Measurements from ENCODE around the gene FEM1B. TPM values are rescaled to one million over a fixed set of nuclear protein-coding genes. Genes with fewer than 3 reads are reported as not detected.

The FEM1B gene
- polyA plus RNA-seq, 2 of the 4 experiments (the other 2 are of a cell fraction), result 19.5 to 59.1 TPM

DNA sequence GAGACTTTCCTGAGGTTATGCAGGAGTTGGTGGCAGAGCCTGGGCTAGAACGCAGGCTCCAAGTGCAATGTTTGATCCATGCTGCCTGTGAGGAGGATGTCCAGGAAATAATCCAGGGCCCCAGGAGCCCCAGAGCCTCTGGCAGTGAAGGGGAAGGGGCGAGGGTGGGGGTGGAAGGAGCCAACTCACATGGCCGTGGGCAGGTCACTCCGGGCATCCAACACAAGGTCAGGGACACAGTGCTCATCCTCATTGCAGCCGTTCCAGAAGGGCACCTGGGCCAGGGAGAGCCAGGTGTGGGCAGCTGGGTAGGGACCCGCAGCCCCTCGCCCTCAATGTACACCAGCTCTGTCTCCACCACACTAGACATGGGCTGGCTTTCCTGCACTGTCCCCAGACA, 43.7 kb downstream of the FEM1B start:
- no peak overlapping the region for H3K4me3 ChIP-seq
- ChIA-PET CTCF (interaction anchor here (0.8 to 8.1 kb wide), 10 partner anchors 10 to 353 kb away, joined by 3 to 97 read pairs (median 4); no protein-coding TSS in a partner anchor), POLR2A (no interaction called here)
- H3K27ac ChIP-seq, result no peak overlapping the region
- FAIRE-seq, result no peak
- TF ChIP-seq HEYL (CRISPR knock-in tag; IDR thresholded peaks at IDR 0.05), result no peak
- no peak for TF ChIP-seq RFX5 (IDR thresholded peaks at IDR 0.05)
- TF ChIP-seq, protein P1, sequence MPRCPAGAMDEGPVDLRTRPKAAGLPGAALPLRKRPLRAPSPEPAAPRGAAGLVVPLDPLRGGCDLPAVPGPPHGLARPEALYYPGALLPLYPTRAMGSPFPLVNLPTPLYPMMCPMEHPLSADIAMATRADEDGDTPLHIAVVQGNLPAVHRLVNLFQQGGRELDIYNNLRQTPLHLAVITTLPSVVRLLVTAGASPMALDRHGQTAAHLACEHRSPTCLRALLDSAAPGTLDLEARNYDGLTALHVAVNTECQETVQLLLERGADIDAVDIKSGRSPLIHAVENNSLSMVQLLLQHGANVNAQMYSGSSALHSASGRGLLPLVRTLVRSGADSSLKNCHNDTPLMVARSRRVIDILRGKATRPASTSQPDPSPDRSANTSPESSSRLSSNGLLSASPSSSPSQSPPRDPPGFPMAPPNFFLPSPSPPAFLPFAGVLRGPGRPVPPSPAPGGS (IDR thresholded peaks at IDR 0.05), result no peak
- TF ChIP-seq TP53 (CRISPR knock-in tag; IDR thresholded peaks at IDR 0.05), result no peak
- TF ChIP-seq, protein P2, sequence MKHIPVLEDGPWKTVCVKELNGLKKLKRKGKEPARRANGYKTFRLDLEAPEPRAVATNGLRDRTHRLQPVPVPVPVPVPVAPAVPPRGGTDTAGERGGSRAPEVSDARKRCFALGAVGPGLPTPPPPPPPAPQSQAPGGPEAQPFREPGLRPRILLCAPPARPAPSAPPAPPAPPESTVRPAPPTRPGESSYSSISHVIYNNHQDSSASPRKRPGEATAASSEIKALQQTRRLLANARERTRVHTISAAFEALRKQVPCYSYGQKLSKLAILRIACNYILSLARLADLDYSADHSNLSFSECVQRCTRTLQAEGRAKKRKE (CRISPR knock-in tag; IDR thresholded peaks at IDR 0.05; ENCODE audit: low read depth), result no peak
- TF ChIP-seq KDM1A (IDR thresholded peaks at IDR 0.05; ENCODE audit: low read depth), result no peak
- no peak for TF ChIP-seq EHF (CRISPR knock-in tag; IDR thresholded peaks at IDR 0.05)
- no peak for TF ChIP-seq POLR2A (IDR thresholded peaks at IDR 0.05; ENCODE audit: low read length)
- no peak for TF ChIP-seq BHLHE40 (IDR thresholded peaks at IDR 0.05; ENCODE audit: low read depth, low read length)
- no peak for TF ChIP-seq CBX2 (IDR thresholded peaks at IDR 0.05; ENCODE audit: borderline replicate concordance, low read depth)
- TF ChIP-seq, protein P3, sequence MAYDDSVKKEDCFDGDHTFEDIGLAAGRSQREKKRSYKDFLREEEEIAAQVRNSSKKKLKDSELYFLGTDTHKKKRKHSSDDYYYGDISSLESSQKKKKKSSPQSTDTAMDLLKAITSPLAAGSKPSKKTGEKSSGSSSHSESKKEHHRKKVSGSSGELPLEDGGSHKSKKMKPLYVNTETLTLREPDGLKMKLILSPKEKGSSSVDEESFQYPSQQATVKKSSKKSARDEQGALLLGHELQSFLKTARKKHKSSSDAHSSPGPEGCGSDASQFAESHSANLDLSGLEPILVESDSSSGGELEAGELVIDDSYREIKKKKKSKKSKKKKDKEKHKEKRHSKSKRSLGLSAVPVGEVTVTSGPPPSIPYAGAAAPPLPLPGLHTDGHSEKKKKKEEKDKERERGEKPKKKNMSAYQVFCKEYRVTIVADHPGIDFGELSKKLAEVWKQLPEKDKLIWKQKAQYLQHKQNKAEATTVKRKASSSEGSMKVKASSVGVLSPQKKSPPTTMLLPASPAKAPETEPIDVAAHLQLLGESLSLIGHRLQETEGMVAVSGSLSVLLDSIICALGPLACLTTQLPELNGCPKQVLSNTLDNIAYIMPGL (CRISPR knock-in tag; IDR thresholded peaks at IDR 0.05; ENCODE audit: borderline replicate concordance), result no peak
- no peak for TF ChIP-seq NR3C1 (IDR thresholded peaks at IDR 0.05)
- no peaks in the 10 kb centered on the region for H3K4me1 ChIP-seq
- no peaks in the 10 kb centered on the region for H3K9me3 ChIP-seq
- H3K4me2 ChIP-seq, result no peak overlapping the region
- 68% methylated on average over 7 of the region's 7 CpGs for WGBS (ENCODE audit: missing lambda C conversion rate)
- no peak for ATAC-seq
- DNase-seq (ENCODE audit: low read depth in 1 of 2, low spot score in 1 of 2), result no peak

DNA sequence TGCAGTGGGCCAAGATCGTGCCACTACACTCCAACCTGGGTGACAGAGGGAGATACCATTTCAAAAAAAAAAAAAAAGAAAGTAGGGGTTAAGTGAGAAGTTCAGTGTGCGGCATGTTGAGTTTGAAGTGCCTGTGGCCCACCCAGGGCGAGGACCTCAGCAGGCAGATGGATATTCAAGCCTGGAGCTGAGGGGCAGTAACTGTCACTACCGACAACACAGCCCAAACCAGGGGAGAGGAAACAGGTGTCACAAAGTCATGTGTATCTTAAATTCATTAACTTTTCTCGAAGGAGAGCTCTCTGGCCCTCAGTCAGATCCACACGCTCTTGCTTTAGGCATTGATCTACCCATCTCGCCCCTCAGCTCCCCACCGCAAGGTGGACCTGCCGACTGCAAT, 45.3 kb downstream of the FEM1B start:
- TF ChIP-seq HOXB5 (CRISPR knock-in tag; IDR thresholded peaks at IDR 0.05), result no peak
- TF ChIP-seq RFX5 (IDR thresholded peaks at IDR 0.05), result no peak
- TF ChIP-seq, protein P4, sequence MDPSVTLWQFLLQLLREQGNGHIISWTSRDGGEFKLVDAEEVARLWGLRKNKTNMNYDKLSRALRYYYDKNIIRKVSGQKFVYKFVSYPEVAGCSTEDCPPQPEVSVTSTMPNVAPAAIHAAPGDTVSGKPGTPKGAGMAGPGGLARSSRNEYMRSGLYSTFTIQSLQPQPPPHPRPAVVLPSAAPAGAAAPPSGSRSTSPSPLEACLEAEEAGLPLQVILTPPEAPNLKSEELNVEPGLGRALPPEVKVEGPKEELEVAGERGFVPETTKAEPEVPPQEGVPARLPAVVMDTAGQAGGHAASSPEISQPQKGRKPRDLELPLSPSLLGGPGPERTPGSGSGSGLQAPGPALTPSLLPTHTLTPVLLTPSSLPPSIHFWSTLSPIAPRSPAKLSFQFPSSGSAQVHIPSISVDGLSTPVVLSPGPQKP (IDR thresholded peaks at IDR 0.05; ENCODE audit: low read depth, low read length), result no peak
- TF ChIP-seq BHLHE40 (IDR thresholded peaks at IDR 0.05; ENCODE audit: low read depth, low read length), result no peak
- TF ChIP-seq CHD4 (IDR thresholded peaks at IDR 0.05; ENCODE audit: borderline replicate concordance), result no peak
- TF ChIP-seq NPAS2 (CRISPR knock-in tag; IDR thresholded peaks at IDR 0.05; ENCODE audit: borderline replicate concordance), result no peak
- no peak for TF ChIP-seq POLR2AphosphoS2 (conservative IDR thresholded peaks at IDR 0.05; ENCODE audit: low read length)
- TF ChIP-seq, protein P5, sequence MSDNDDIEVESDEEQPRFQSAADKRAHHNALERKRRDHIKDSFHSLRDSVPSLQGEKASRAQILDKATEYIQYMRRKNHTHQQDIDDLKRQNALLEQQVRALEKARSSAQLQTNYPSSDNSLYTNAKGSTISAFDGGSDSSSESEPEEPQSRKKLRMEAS (IDR thresholded peaks at IDR 0.05), result no peak
- TF ChIP-seq, protein P2 (CRISPR knock-in tag; IDR thresholded peaks at IDR 0.05; ENCODE audit: low read depth), result no peak
- no peak for TF ChIP-seq ESRRA (IDR thresholded peaks at IDR 0.05; ENCODE audit: borderline replicate concordance, low read length)
- TF ChIP-seq PHF8 (IDR thresholded peaks at IDR 0.05; ENCODE audit: borderline replicate concordance, low read depth), result no peak
- H3K9me3 ChIP-seq, result no peaks in the 10 kb centered on the region
- no peak for DNase-seq (ENCODE audit: low read depth in 1 of 2, low spot score in 1 of 2)
- ChIA-PET POLR2A (no interaction called here), CTCF (interaction anchor here (1.3 to 4.5 kb wide), 7 partner anchors 8 to 227 kb away, joined by 4 to 14 read pairs (median 7); no protein-coding TSS in a partner anchor)
- no peak overlapping the region for H3K4me3 ChIP-seq
- no peak overlapping the region for H3K27ac ChIP-seq
- no peak overlapping the region for H3K4me2 ChIP-seq
- 66% methylated on average over 9 of the region's 9 CpGs for WGBS (ENCODE audit: missing lambda C conversion rate)
- no peaks in the 10 kb centered on the region for H3K4me1 ChIP-seq
- ATAC-seq, result no peak
- no peak for FAIRE-seq
